Stimulated activated CD8-positive, alpha-beta memory T cell treated with anti-CD3 and anti-CD28 coated beads, Interleukin-2, amount 100 ng/mL, for 1 hour (primary cell): ENCODE results near the gene BTK.

ENCODE experiments used
- DNase-seq, 2 donors: peaks; one replicate each; pipeline ENCODE4 v3.0.0-alpha.2; 2020; ENCODE audit warnings: low read depth in 2 of 2

The BTK gene

GRCh38 chrX:101385795-101386541 is at the start of gene BTK:
TSS of gene BTK (minus strand) at chrX:101386191. CDS start at chrX:101375284, 10,907 bp downstream.
- DNase-seq, result no peak

GRCh38 chrX:101430457-101431078 is 44.6 kb upstream of the BTK start:
- no peak for DNase-seq

- no peak for DNase-seq
Measured at GRCh38 chrX:101429934-101430333, 43.9 kb upstream of the BTK start.

GRCh38 chrX:101427954-101428353 is 42.0 kb upstream of the BTK start:
- no peak for DNase-seq

- no peak for DNase-seq
Measured at GRCh38 chrX:101419489-101419888, 33.5 kb upstream of the BTK start.

- no peak for DNase-seq
Measured at GRCh38 chrX:101417981-101418841, 32.2 kb upstream of the BTK start.

- no peak for DNase-seq
Measured at GRCh38 chrX:101417190-101417589, 31.2 kb upstream of the BTK start.

GRCh38 chrX:101416691-101417090 is 30.7 kb upstream of the BTK start:
- no peak for DNase-seq

GRCh38 chrX:101415180-101416145 is 29.5 kb upstream of the BTK start:
- no peak for DNase-seq

- no peak for DNase-seq
Measured at GRCh38 chrX:101411984-101412383, 26.0 kb upstream of the BTK start.

GRCh38 chrX:101410461-101410860 is 24.5 kb upstream of the BTK start:
- DNase-seq, result no peak

- DNase-seq, result no peak
Measured at GRCh38 chrX:101409043-101409442, 23.1 kb upstream of the BTK start.

- DNase-seq, result no peak
Measured at GRCh38 chrX:101408532-101408841, 22.5 kb upstream of the BTK start.

- peak; percentile 70 to 72 for DNase-seq
Measured at GRCh38 chrX:101407748-101408531, 21.9 kb upstream of the BTK start, which contains the start of the genes GLA and HNRNPH2. TSS of gene GLA (minus strand) at chrX:101407925. CDS start at chrX:101407903, 22 bp downstream. TSS of gene HNRNPH2 (plus strand) at chrX:101408222. CDS start at chrX:101411989, 3,767 bp downstream.

GRCh38 chrX:101407167-101407747 is 21.3 kb upstream of the BTK start:
- no peak for DNase-seq

GRCh38 chrX:101399825-101400224 is 13.8 kb upstream of the BTK start:
- DNase-seq, result no peak

GRCh38 chrX:101398694-101399093 is 12.7 kb upstream of the BTK start:
- no peak for DNase-seq

GRCh38 chrX:101397779-101398178 is 11.8 kb upstream of the BTK start:
- DNase-seq, result no peak

- DNase-seq, result no peak
Measured at GRCh38 chrX:101395789-101396188, 9.8 kb upstream of the BTK start.

- no peak for DNase-seq
Measured at GRCh38 chrX:101394372-101394771, 8.4 kb upstream of the BTK start.
